HL-60 (cell line): Measurements from ENCODE around the gene LRRC61.
A peak's percentile ranks its signal among the peaks of the same experiment; 100 is the strongest.

Source experiments
- POLR2AphosphoS5 ChIP-seq: IDR thresholded peaks from 2 replicates; pipeline ENCODE4 v1.6.1; 2012; ENCODE audit warnings: low read depth
- SPI1 ChIP-seq: IDR thresholded peaks from 2 replicates; pipeline ENCODE4 v1.6.1; 2012; ENCODE audit warnings: low read depth, mild to moderate bottlenecking, borderline replicate concordance
- TF ChIP-seq, protein P1 (sequence below): IDR thresholded peaks from one replicate; pipeline ENCODE4 v1.5.1; 2011; ENCODE audit warnings: low read length, control low read depth, inconsistent platforms; ENCODE audit not compliant: insufficient read depth
- TF ChIP-seq, protein P2 (sequence below): IDR thresholded peaks from 2 replicates; pipeline ENCODE4 v1.6.1; 2012; ENCODE audit warnings: low read depth; ENCODE audit not compliant: insufficient replicate concordance

DNA sequence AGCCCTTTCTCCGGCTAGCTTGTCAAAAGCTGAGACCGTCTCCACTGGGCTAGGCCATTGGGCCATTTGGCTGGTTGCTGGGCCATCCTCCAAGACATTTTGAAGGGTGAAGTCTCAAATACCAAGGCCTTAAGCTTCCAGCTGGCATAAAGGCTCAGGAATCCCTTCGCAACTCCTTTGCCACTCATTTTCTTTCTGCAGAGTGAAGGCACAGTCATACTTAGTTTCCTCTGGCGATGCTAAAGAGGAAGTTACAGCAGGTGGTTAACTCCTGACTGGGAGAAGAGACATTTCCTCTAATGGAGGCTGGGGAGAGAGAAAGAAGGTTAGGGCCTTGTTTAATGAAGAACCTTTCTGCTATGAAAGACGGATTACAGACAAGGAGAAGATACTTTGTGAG, 40.7 kb downstream of the LRRC61 start:
- TF ChIP-seq POLR2AphosphoS5 (peak; percentile 61; the same call in 1 of the 2 replicates), SPI1 (peak; percentile 68; the same call in 1 of the 2 replicates)
- TF ChIP-seq, protein P1, sequence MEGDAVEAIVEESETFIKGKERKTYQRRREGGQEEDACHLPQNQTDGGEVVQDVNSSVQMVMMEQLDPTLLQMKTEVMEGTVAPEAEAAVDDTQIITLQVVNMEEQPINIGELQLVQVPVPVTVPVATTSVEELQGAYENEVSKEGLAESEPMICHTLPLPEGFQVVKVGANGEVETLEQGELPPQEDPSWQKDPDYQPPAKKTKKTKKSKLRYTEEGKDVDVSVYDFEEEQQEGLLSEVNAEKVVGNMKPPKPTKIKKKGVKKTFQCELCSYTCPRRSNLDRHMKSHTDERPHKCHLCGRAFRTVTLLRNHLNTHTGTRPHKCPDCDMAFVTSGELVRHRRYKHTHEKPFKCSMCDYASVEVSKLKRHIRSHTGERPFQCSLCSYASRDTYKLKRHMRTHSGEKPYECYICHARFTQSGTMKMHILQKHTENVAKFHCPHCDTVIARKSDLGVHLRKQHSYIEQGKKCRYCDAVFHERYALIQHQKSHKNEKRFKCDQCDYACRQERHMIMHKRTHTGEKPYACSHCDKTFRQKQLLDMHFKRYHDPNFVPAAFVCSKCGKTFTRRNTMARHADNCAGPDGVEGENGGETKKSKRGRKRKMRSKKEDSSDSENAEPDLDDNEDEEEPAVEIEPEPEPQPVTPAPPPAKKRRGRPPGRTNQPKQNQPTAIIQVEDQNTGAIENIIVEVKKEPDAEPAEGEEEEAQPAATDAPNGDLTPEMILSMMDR = no peak
- TF ChIP-seq, protein P2, sequence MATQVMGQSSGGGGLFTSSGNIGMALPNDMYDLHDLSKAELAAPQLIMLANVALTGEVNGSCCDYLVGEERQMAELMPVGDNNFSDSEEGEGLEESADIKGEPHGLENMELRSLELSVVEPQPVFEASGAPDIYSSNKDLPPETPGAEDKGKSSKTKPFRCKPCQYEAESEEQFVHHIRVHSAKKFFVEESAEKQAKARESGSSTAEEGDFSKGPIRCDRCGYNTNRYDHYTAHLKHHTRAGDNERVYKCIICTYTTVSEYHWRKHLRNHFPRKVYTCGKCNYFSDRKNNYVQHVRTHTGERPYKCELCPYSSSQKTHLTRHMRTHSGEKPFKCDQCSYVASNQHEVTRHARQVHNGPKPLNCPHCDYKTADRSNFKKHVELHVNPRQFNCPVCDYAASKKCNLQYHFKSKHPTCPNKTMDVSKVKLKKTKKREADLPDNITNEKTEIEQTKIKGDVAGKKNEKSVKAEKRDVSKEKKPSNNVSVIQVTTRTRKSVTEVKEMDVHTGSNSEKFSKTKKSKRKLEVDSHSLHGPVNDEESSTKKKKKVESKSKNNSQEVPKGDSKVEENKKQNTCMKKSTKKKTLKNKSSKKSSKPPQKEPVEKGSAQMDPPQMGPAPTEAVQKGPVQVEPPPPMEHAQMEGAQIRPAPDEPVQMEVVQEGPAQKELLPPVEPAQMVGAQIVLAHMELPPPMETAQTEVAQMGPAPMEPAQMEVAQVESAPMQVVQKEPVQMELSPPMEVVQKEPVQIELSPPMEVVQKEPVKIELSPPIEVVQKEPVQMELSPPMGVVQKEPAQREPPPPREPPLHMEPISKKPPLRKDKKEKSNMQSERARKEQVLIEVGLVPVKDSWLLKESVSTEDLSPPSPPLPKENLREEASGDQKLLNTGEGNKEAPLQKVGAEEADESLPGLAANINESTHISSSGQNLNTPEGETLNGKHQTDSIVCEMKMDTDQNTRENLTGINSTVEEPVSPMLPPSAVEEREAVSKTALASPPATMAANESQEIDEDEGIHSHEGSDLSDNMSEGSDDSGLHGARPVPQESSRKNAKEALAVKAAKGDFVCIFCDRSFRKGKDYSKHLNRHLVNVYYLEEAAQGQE = no peak
